Liver (tissue), 9 donors: ENCODE measurements around the gene ZNHIT2. TPM values are rescaled to one million over a fixed set of nuclear protein-coding genes. Genes with fewer than 3 reads are reported as not detected.

Experiments
- DNase-seq: peaks from one replicate; pipeline ENCODE4 v3.0.0-alpha.2; 2017; ENCODE audit warnings: low spot score
- H3K27ac ChIP-seq, 2 donors: one replicate each; pipeline ENCODE4 v1.7.0; 2013; ENCODE audit warnings: inconsistent platforms in 2 of 2, low read length in 2 of 2, control low read depth in 1 of 2, low read depth in 1 of 2, mild to moderate bottlenecking in 1 of 2
- H3K27me3 ChIP-seq, 4 donors: one replicate each; pipeline versions ENCODE4 v1.6.1 to v1.7.0; 2013; ENCODE audit warnings: low read length in 3 of 4, inconsistent platforms in 1 of 4, mild to moderate bottlenecking in 1 of 4, moderate library complexity in 1 of 4; ENCODE audit not compliant: control insufficient read depth in 4 of 4, insufficient read depth in 4 of 4
- H3K36me3 ChIP-seq, 4 donors: one replicate each; pipeline versions ENCODE4 v1.6.1 to v1.7.0; 2013; ENCODE audit warnings: low read length in 3 of 4, mild to moderate bottlenecking in 3 of 4, low read depth in 1 of 4, moderate library complexity in 1 of 4; ENCODE audit not compliant: control insufficient read depth in 4 of 4, insufficient read depth in 3 of 4
- H3K4me1 ChIP-seq, 4 donors: one replicate each; pipeline versions ENCODE4 v1.6.1 to v1.7.0; 2013; ENCODE audit warnings: low read length in 3 of 4, mild to moderate bottlenecking in 3 of 4, moderate library complexity in 1 of 4; ENCODE audit not compliant: control insufficient read depth in 4 of 4, insufficient read depth in 4 of 4
- H3K4me3 ChIP-seq, 3 donors: one replicate each; pipeline versions ENCODE4 v1.6.1 to v1.7.0; 2013; ENCODE audit warnings: low read length in 3 of 3, control low read depth in 1 of 3, low read depth in 1 of 3, mild to moderate bottlenecking in 1 of 3
- H3K9ac ChIP-seq, 2 donors: one replicate each; pipeline ENCODE4 v1.7.0; 2013; ENCODE audit warnings: low read length in 2 of 2, mild to moderate bottlenecking in 2 of 2, moderate library complexity in 2 of 2, control low read depth in 1 of 2, low read depth in 1 of 2
- H3K9me3 ChIP-seq, 4 donors: one replicate each; pipeline versions ENCODE4 v1.6.1 to v1.7.0; 2013; ENCODE audit warnings: low read length in 3 of 4; ENCODE audit not compliant: control insufficient read depth in 4 of 4
- EGR1 ChIP-seq, 2 donors: IDR thresholded peaks; 2 replicates each; pipeline ENCODE4 v1.6.1; 2016 to 2018; ENCODE audit warnings: antibody characterized with exemption in 2 of 2, low read depth in 2 of 2
- FOXA2 ChIP-seq: IDR thresholded peaks from 2 replicates; pipeline ENCODE4 v1.6.1; 2016; ENCODE audit warnings: antibody characterized with exemption
- GABPA ChIP-seq, 2 donors: IDR thresholded peaks in 1 of 2; conservative IDR thresholded peaks in 1 of 2; 2 replicates each; pipeline ENCODE4 v1.6.1; 2016; ENCODE audit warnings: antibody characterized with exemption in 2 of 2, mild to moderate bottlenecking in 1 of 2, moderate library complexity in 1 of 2
- HNF4G ChIP-seq: IDR thresholded peaks from 2 replicates; pipeline ENCODE4 v1.6.1; 2016; ENCODE audit warnings: antibody characterized with exemption
- NR2F2 ChIP-seq: IDR thresholded peaks from 2 replicates; pipeline ENCODE4 v1.6.1; 2016; ENCODE audit warnings: antibody characterized with exemption
- RAD21 ChIP-seq, 2 donors: IDR thresholded peaks; 2 replicates each; pipeline ENCODE4 v1.6.1; 2016; ENCODE audit warnings: antibody characterized with exemption in 2 of 2, mild to moderate bottlenecking in 2 of 2
- SP1 ChIP-seq: IDR thresholded peaks from 2 replicates; pipeline ENCODE4 v1.6.1; 2018; ENCODE audit warnings: antibody characterized with exemption, mild to moderate bottlenecking
- YY1 ChIP-seq: IDR thresholded peaks from 2 replicates; pipeline ENCODE4 v1.6.1; 2016; ENCODE audit warnings: antibody characterized with exemption, mild to moderate bottlenecking
- WGBS: extraction: QIAGEN DNeasy Blood & Tissue Kit; methylation state at CpG from one replicate; pipeline ENCODE4 v1.1.7; 2013; 5-methylcytosine and 5-hydroxymethylcytosine counted together
- polyA plus RNA-seq, 2 donors: library from polyadenylated mRNA; stranded (reverse) in 1 of 2; unstranded in 1 of 2; fragments of 200-250 nt in 1 of 2; fragments of >200 nt in 1 of 2; fragmentation: Nextera tagmentation in 1 of 2; extraction: Ambion mirVana in 1 of 2; gene quantifications; one replicate each; pipeline versions ENCODE4 v1.2.1 to v1.2.3, GENCODE V29; 2013 to 2015
- total RNA-seq, 2 donors: library from RNA; depleted of rRNA; stranded (reverse); fragments of >200 nt; gene quantifications; one replicate each; pipeline ENCODE4 v1.2.3, GENCODE V29; 2014
- TF ChIP-seq, protein P1 (sequence below): IDR thresholded peaks from 2 replicates; pipeline ENCODE4 v1.6.1; 2016; ENCODE audit warnings: antibody characterized with exemption, mild to moderate bottlenecking
- TF ChIP-seq, protein P2 (sequence below): IDR thresholded peaks from 2 replicates; pipeline ENCODE4 v1.6.1; 2016; ENCODE audit warnings: antibody characterized with exemption
- donor health status: healthy.
- donor health status: healthy.
- donor health status: healthy.
- donor health status: healthy.
- donor health status: healthy.

Gene ZNHIT2
- total and polyA plus RNA-seq, 4 donors = 2.2 to 13.9 (median 6.1) TPM

DNA sequence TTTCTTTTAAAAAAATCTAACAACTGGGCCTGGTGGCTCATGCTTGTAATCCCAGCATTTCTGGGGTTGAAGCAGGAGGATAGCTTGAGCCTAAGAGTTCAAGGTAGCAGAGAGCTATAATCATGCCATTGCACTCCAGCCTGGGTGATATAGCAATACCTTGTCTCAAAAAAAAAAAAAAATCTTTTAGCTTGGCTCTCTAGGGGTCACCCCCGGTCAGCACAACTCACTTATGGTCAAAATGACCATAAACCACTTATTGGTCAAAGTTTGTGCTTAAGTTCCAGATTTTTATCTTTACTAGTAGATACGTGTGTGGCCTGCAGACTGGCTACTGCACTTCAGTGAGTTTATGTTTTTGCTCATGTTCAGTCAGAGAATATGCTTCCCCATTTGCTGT is 46.2 kb upstream of the ZNHIT2 start:
- Histone ChIP-seq H3K27ac (peak overlapping the region in 1 of 2 donors; percentile 25), H3K9me3 (no peaks in the 10 kb centered on the region), H3K4me1 (peaks cover 2 to 19% (median 13%) of the 10 kb centered on the region in 4 donors), H3K4me3 (no peak overlapping the region), H3K27me3 (no peaks in the 10 kb centered on the region), H3K36me3 (no peaks in the 10 kb centered on the region), H3K9ac (no peak overlapping the region)
- WGBS = 42% methylated on average over 2 of the region's 2 CpGs
- DNase-seq = no peak
- TF ChIP-seq YY1 (no peak), NR2F2 (no peak), EGR1 (IDR thresholded peaks at IDR 0.05; ENCODE audit: low read depth in 2 of 2) (no peak), GABPA (IDR thresholded peaks at IDR 0.05 in 1 of 2, conservative IDR thresholded peaks at IDR 0.05 in 1 of 2) (no peak)
- TF ChIP-seq, protein P1, sequence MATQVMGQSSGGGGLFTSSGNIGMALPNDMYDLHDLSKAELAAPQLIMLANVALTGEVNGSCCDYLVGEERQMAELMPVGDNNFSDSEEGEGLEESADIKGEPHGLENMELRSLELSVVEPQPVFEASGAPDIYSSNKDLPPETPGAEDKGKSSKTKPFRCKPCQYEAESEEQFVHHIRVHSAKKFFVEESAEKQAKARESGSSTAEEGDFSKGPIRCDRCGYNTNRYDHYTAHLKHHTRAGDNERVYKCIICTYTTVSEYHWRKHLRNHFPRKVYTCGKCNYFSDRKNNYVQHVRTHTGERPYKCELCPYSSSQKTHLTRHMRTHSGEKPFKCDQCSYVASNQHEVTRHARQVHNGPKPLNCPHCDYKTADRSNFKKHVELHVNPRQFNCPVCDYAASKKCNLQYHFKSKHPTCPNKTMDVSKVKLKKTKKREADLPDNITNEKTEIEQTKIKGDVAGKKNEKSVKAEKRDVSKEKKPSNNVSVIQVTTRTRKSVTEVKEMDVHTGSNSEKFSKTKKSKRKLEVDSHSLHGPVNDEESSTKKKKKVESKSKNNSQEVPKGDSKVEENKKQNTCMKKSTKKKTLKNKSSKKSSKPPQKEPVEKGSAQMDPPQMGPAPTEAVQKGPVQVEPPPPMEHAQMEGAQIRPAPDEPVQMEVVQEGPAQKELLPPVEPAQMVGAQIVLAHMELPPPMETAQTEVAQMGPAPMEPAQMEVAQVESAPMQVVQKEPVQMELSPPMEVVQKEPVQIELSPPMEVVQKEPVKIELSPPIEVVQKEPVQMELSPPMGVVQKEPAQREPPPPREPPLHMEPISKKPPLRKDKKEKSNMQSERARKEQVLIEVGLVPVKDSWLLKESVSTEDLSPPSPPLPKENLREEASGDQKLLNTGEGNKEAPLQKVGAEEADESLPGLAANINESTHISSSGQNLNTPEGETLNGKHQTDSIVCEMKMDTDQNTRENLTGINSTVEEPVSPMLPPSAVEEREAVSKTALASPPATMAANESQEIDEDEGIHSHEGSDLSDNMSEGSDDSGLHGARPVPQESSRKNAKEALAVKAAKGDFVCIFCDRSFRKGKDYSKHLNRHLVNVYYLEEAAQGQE = no peak

DNA sequence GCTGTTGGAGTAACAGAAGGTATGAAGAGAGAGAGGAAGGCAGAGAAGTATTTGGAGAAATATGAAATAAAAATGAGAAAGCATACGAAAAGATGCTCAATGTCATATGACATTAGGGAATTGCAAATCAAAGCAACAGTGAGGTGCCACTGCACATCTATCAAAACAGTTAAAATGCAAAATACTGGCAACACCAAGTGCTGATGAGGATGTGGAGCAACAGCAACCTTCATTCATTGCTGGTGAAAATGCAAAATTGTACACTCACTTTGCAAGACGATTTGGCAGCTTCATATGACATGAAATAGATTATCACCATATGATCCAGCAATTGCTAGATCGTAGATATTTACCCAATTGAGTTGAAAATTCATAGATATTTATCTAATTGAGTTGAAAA is 43.1 kb upstream of the ZNHIT2 start:
- no peak for DNase-seq
- Histone ChIP-seq H3K36me3 (no peaks in the 10 kb centered on the region), H3K4me3 (no peak overlapping the region), H3K9ac (no peak overlapping the region), H3K27ac (no peak overlapping the region), H3K27me3 (no peaks in the 10 kb centered on the region), H3K4me1 (peaks cover 2 to 16% (median 7%) of the 10 kb centered on the region in 4 donors), H3K9me3 (no peaks in the 10 kb centered on the region)
- 84% methylated on average over 3 of the region's 3 CpGs for WGBS
- TF ChIP-seq EGR1 (IDR thresholded peaks at IDR 0.05; ENCODE audit: low read depth in 2 of 2) (no peak), RAD21 (IDR thresholded peaks at IDR 0.05) (no peak)

DNA sequence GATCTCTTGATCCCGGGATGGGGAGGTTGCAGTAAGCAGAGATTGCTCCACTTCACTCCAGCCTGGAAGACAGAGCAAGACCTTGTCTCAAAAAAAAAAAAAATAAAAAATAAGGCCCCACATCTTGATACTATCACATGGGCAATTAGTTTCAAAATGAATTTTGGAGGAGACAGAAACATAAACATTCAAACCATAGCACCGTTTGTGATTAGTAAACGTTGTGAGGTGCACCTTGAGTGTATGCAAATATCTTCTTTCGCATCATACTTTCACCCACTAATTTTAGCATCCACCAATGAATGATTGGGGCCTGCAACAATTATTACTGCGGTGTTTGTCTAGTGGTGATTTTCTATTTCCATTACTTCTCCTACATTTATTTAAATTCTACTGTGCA is 41.5 kb upstream of the ZNHIT2 start:
- Histone ChIP-seq H3K27me3 (no peaks in the 10 kb centered on the region), H3K27ac (no peak overlapping the region), H3K9me3 (no peaks in the 10 kb centered on the region), H3K9ac (no peak overlapping the region), H3K4me1 (peaks cover 0 to 5% (median 3%) of the 10 kb centered on the region in 4 donors), H3K4me3 (no peak overlapping the region), H3K36me3 (no peaks in the 10 kb centered on the region)
- 76% methylated on average over 5 of the region's 5 CpGs for WGBS
- DNase-seq = no peak
- TF ChIP-seq HNF4G (no peak), GABPA (IDR thresholded peaks at IDR 0.05 in 1 of 2, conservative IDR thresholded peaks at IDR 0.05 in 1 of 2) (no peak), SP1 (no peak), YY1 (no peak), FOXA2 (no peak)
- TF ChIP-seq, protein P2, sequence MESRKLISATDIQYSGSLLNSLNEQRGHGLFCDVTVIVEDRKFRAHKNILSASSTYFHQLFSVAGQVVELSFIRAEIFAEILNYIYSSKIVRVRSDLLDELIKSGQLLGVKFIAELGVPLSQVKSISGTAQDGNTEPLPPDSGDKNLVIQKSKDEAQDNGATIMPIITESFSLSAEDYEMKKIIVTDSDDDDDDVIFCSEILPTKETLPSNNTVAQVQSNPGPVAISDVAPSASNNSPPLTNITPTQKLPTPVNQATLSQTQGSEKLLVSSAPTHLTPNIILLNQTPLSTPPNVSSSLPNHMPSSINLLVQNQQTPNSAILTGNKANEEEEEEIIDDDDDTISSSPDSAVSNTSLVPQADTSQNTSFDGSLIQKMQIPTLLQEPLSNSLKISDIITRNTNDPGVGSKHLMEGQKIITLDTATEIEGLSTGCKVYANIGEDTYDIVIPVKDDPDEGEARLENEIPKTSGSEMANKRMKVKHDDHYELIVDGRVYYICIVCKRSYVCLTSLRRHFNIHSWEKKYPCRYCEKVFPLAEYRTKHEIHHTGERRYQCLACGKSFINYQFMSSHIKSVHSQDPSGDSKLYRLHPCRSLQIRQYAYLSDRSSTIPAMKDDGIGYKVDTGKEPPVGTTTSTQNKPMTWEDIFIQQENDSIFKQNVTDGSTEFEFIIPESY = no peak
